CD4-positive, alpha-beta memory T cell (primary cell): ENCODE measurements around the gene RGMA. TPM values are rescaled to one million over a fixed set of nuclear protein-coding genes. Genes with fewer than 3 reads are reported as not detected.

Source experiments
- CTCF ChIA-PET: fragments of 350-600 bp; sonication (Branson Sonifier 250); formaldehyde crosslinking; loops from one replicate; lab custom pipeline; 2021; ENCODE audit warnings: inconsistent platforms; ENCODE audit not compliant: partially characterized antibody; lab: Charles Lee
- POLR2A ChIA-PET: fragments of 350-600 bp; sonication (Branson Sonifier 250); formaldehyde crosslinking; loops from one replicate; lab custom pipeline; 2021; ENCODE audit not compliant: partially characterized antibody; lab: Charles Lee
- DNase-seq, 5 donors: peaks; one replicate each; pipeline versions ENCODE4 v3.0.0 to v3.0.0-alpha.2; 2020 to 2022; ENCODE audit warnings: mixed read lengths in 1 of 5
- H3K27ac ChIP-seq: one replicate; pipeline ENCODE4 v1.7.0; 2013; ENCODE audit warnings: low read depth, low read length
- H3K27me3 ChIP-seq: 2 replicates; pipeline ENCODE4 v1.7.0; 2013; ENCODE audit warnings: mild to moderate bottlenecking, low read length, moderate library complexity; ENCODE audit not compliant: insufficient read depth
- H3K36me3 ChIP-seq: 2 replicates; pipeline ENCODE4 v1.7.0; 2013; ENCODE audit warnings: mild to moderate bottlenecking, low read length, moderate library complexity; ENCODE audit not compliant: insufficient read depth
- H3K4me1 ChIP-seq: 2 replicates; pipeline ENCODE4 v1.7.0; 2013; ENCODE audit warnings: mild to moderate bottlenecking, low read length, moderate library complexity; ENCODE audit not compliant: insufficient read depth
- H3K4me3 ChIP-seq, 2 donors: one replicate each; pipeline ENCODE4 v1.7.0; 2013; ENCODE audit warnings: low read length in 2 of 2, mild to moderate bottlenecking in 1 of 2
- H3K9me3 ChIP-seq, 2 donors: one replicate each; pipeline ENCODE4 v1.7.0; 2013; ENCODE audit warnings: low read length in 2 of 2, control low read depth in 1 of 2; ENCODE audit not compliant: control insufficient read depth in 1 of 2
- H3K27ac Mint-ChIP-seq, 7 donors: one replicate each; pipeline ENCODE4 v1.8.0; 2020 to 2021; ENCODE audit warnings: mixed read lengths in 7 of 7, mild to moderate bottlenecking in 6 of 7, inconsistent platforms in 3 of 7, moderate library complexity in 3 of 7
- H3K27me3 Mint-ChIP-seq, 2 donors: one replicate each; pipeline ENCODE4 v1.8.0; 2020 to 2021; ENCODE audit warnings: mixed read lengths in 2 of 2
- H3K36me3 Mint-ChIP-seq, 2 donors: one replicate each; pipeline ENCODE4 v1.8.0; 2020 to 2021; ENCODE audit warnings: mixed read lengths in 2 of 2, inconsistent platforms in 1 of 2, mild to moderate bottlenecking in 1 of 2
- H3K4me1 Mint-ChIP-seq, 4 donors: one replicate each; pipeline ENCODE4 v1.8.0; 2020 to 2021; ENCODE audit warnings: mixed read lengths in 4 of 4, mild to moderate bottlenecking in 1 of 4
- H3K4me3 Mint-ChIP-seq, 8 donors: one replicate each; pipeline ENCODE4 v1.8.0; 2020 to 2021; ENCODE audit warnings: mixed read lengths in 8 of 8, mild to moderate bottlenecking in 7 of 8, moderate library complexity in 6 of 8, inconsistent platforms in 3 of 8
- H3K9me3 Mint-ChIP-seq, 8 donors: one replicate each; pipeline ENCODE4 v1.8.0; 2020 to 2021; ENCODE audit warnings: mixed read lengths in 8 of 8, mild to moderate bottlenecking in 5 of 8, inconsistent platforms in 3 of 8, moderate library complexity in 1 of 8
- intact Hi-C: fragments of 100-400 bp; cut with micrococcal nuclease; formaldehyde crosslinking; loops from one replicate; pipeline ENCODE4 v1.15.1; 2023
- polyA plus RNA-seq, 2 donors: library from polyadenylated mRNA; unstranded; fragments of 300-500 nt; fragmentation: Illumina TruSeq; gene quantifications; one replicate each; pipeline ENCODE4 v1.2.3, GENCODE V29; 2021
- total RNA-seq, 2 experiments: library from RNA; stranded (reverse); gene quantifications; one replicate each; pipeline ENCODE4 v1.2.3, GENCODE V29; 2021

RGMA gene
- total and polyA plus RNA-seq, 4 experiments from 2014 or later, result not detected

GRCh38 chr15:93057618-93058017 lies 31.4 kb downstream of the RGMA start:
- no peaks in the 10 kb centered on the region for H3K36me3 Mint-ChIP-seq
- no peaks in the 10 kb centered on the region for H3K4me1 ChIP-seq
- H3K27ac Mint-ChIP-seq, result no peak overlapping the region
- POLR2A ChIA-PET, result interaction anchor here (1.4 kb wide), 1 partner anchor 10 kb away, joined by 3 read pairs; no protein-coding TSS in a partner anchor
- intact Hi-C loops, result no loop called here
- no peaks in the 10 kb centered on the region for H3K9me3 Mint-ChIP-seq
- no peaks in the 10 kb centered on the region for H3K27me3 ChIP-seq
- H3K4me1 Mint-ChIP-seq, result peaks cover 0 to 12% (median 3%) of the 10 kb centered on the region in 4 donors
- peaks cover 0 to 2% of the 10 kb centered on the region in 2 donors for H3K27me3 Mint-ChIP-seq
- no peak overlapping the region for H3K27ac ChIP-seq
- H3K4me3 Mint-ChIP-seq, result no peak overlapping the region
- no peak overlapping the region for H3K4me3 ChIP-seq
- no peak for DNase-seq
- no peaks in the 10 kb centered on the region for H3K36me3 ChIP-seq
- CTCF ChIA-PET, result no interaction called here
- no peaks in the 10 kb centered on the region for H3K9me3 ChIP-seq

DNA sequence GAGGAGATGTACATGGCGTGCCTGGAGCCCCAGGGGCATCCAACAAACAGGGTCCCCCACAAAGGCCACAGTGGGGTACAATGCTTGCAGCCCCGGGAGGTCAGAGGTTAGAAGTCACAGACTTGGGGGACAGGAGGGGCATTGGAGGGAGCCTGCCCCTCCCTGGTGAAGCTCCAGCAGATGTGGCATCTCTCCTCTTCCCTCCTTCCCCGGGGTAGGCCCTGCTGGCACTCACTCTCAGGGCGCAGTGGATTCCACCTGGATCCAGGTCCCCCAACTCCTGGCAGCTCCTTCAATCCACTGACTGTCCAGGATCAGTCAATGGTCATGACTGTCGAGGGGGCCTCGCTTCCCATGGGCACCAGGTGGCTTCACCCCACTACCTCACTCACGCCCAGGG lies 32.2 kb downstream of the RGMA start:
- H3K27me3 ChIP-seq, result no peaks in the 10 kb centered on the region
- no peaks in the 10 kb centered on the region for H3K9me3 ChIP-seq
- Mint-ChIP-seq H3K27me3 (no peaks in the 10 kb centered on the region), H3K4me3 (no peak overlapping the region), H3K27ac (no peak overlapping the region), H3K9me3 (no peaks in the 10 kb centered on the region), H3K36me3 (no peaks in the 10 kb centered on the region), H3K4me1 (peaks cover 0 to 11% (median 2%) of the 10 kb centered on the region in 4 donors)
- H3K4me1 ChIP-seq, result no peaks in the 10 kb centered on the region
- CTCF ChIA-PET, result no interaction called here
- no peak for DNase-seq
- POLR2A ChIA-PET, result no interaction called here
- no peaks in the 10 kb centered on the region for H3K36me3 ChIP-seq
- H3K27ac ChIP-seq, result no peak overlapping the region
- intact Hi-C loops, result no loop called here
- no peak overlapping the region for H3K4me3 ChIP-seq

GRCh38 chr15:93055211-93055610 lies 33.8 kb downstream of the RGMA start:
- intact Hi-C loops, result no loop called here
- no peaks in the 10 kb centered on the region for H3K4me1 ChIP-seq
- no peak overlapping the region for H3K27ac ChIP-seq
- no peak overlapping the region for H3K27ac Mint-ChIP-seq
- H3K27me3 Mint-ChIP-seq, result no peaks in the 10 kb centered on the region
- H3K4me3 ChIP-seq, result no peak overlapping the region
- no peaks in the 10 kb centered on the region for H3K9me3 Mint-ChIP-seq
- no peak for DNase-seq
- H3K36me3 ChIP-seq, result no peaks in the 10 kb centered on the region
- no peaks in the 10 kb centered on the region for H3K36me3 Mint-ChIP-seq
- no peaks in the 10 kb centered on the region for H3K27me3 ChIP-seq
- peaks cover 0 to 4% (median under 1%) of the 10 kb centered on the region in 4 donors for H3K4me1 Mint-ChIP-seq
- H3K9me3 ChIP-seq, result no peaks in the 10 kb centered on the region
- POLR2A ChIA-PET, result no interaction called here
- H3K4me3 Mint-ChIP-seq, result no peak overlapping the region
- CTCF ChIA-PET, result no interaction called here

DNA sequence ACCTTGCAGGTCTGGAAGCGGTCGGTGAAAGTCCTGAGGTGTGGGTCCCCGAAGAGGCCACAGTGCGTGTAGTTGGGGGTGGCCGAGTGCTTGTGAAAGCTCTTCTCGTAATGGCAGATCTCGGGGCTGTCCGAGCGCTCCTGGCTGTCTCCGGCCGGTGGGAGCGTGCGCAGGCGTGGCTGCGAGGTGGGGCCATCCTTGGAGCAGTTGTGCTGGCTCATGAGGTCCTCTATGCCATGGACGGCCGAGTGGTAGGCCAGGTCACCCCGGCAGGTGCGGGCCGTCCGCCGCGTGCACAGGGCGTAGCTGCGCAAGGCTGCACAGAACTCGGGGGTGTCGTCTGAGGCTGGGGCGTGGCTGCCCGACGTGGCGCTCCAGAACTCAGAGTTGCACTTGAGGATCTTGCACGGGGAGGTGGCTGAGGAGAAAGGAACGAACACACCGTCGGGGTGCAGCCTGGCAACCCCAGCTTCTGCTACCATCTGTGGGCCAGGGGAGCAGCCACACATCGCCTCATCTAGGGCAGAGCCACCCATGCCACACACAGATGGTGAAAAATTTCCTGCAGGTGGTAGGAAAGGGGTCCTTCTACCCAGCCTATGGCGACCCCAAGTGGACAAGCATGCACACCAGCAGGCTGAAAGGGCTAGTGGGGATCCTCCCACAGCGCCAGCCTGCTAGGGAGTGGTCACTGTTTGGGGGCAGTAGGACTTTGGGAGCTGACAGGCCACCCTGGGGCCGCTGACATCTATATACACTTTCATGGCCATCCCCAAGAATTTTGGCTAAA lies 36.7 kb downstream of the RGMA start:
- H3K4me1 ChIP-seq, result peaks cover 13% of the 10 kb centered on the region
- no peak overlapping the region for H3K27ac ChIP-seq
- intact Hi-C loops, result no loop called here
- DNase-seq, result no peak
- ChIA-PET CTCF (interaction anchor here (0.9 to 2.9 kb wide), 6 partner anchors 16 to 27 kb away, joined by 3 to 17 read pairs (median 5); no protein-coding TSS in a partner anchor), POLR2A (no interaction called here)
- H3K27ac Mint-ChIP-seq, result no peak overlapping the region
- no peaks in the 10 kb centered on the region for H3K9me3 ChIP-seq
- H3K27me3 ChIP-seq, result no peaks in the 10 kb centered on the region
- no peak overlapping the region for H3K4me3 Mint-ChIP-seq
- H3K4me3 ChIP-seq, result no peak overlapping the region
- no peaks in the 10 kb centered on the region for H3K36me3 Mint-ChIP-seq
- no peaks in the 10 kb centered on the region for H3K36me3 ChIP-seq
- H3K4me1 Mint-ChIP-seq, result peaks cover 7 to 30% (median 16%) of the 10 kb centered on the region in 4 donors
- H3K27me3 Mint-ChIP-seq, result peaks cover 1 to 2% of the 10 kb centered on the region in 2 donors
- H3K9me3 Mint-ChIP-seq, result no peaks in the 10 kb centered on the region

- H3K4me1 Mint-ChIP-seq, result peaks cover 8 to 36% (median 20%) of the 10 kb centered on the region in 4 donors
- intact Hi-C loops, result no loop called here
- H3K4me1 ChIP-seq, result peaks cover 21% of the 10 kb centered on the region
- H3K27ac ChIP-seq, result no peak overlapping the region
- H3K27me3 Mint-ChIP-seq, result peaks cover 1 to 2% of the 10 kb centered on the region in 2 donors
- no peak overlapping the region for H3K4me3 ChIP-seq
- no peak overlapping the region for H3K4me3 Mint-ChIP-seq
- no peaks in the 10 kb centered on the region for H3K36me3 ChIP-seq
- CTCF ChIA-PET, result interaction anchor here (1.0 to 2.9 kb wide), 4 partner anchors 15 to 26 kb away, joined by 3 to 17 read pairs (median 5); no protein-coding TSS in a partner anchor
- H3K9me3 Mint-ChIP-seq, result peaks cover 0 to under 1% (median 0%) of the 10 kb centered on the region in 8 donors
- POLR2A ChIA-PET, result no interaction called here
- no peak for DNase-seq
- H3K36me3 Mint-ChIP-seq, result no peaks in the 10 kb centered on the region
- no peaks in the 10 kb centered on the region for H3K27me3 ChIP-seq
- no peaks in the 10 kb centered on the region for H3K9me3 ChIP-seq
- no peak overlapping the region for H3K27ac Mint-ChIP-seq
Observed at GRCh38 chr15:93051236-93052089, 37.5 kb downstream of the RGMA start.

DNA sequence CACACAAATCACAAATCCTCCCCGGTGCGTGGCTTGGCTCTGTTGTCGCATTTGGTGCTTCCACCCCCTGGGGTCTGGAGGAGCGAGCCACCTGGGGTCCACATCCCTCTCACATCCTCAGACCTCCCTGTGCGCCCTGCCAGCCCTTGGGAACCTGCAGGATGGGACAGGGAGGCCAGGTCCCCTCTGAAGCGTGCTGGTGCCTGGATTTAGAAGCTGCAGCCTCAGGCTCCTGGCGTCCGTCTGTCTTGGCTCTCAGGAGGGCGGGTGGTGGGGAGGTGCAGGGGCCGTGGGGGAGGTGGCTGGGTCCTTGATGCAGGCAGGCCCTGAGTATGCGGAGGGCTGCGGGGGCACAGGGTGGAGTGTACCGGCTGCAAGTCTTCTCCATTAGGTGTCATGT lies 38.4 kb downstream of the RGMA start:
- Mint-ChIP-seq H3K4me3 (no peak overlapping the region), H3K9me3 (peaks cover 0 to 7% (median 4%) of the 10 kb centered on the region in 8 donors), H3K27me3 (peaks cover 1 to 2% of the 10 kb centered on the region in 2 donors), H3K36me3 (no peaks in the 10 kb centered on the region), H3K4me1 (peaks cover 10 to 43% (median 25%) of the 10 kb centered on the region in 4 donors), H3K27ac (peak overlapping the region in 2 of 7 donors; percentile 52 to 56)
- Histone ChIP-seq H3K27ac (no peak overlapping the region), H3K4me3 (no peak overlapping the region), H3K9me3 (no peaks in the 10 kb centered on the region), H3K27me3 (no peaks in the 10 kb centered on the region), H3K36me3 (no peaks in the 10 kb centered on the region), H3K4me1 (peaks cover 21% of the 10 kb centered on the region)
- CTCF ChIA-PET, result interaction anchor here (2.9 kb wide), 1 partner anchor 14 kb away, joined by 17 read pairs; no protein-coding TSS in a partner anchor
- no peak for DNase-seq
- POLR2A ChIA-PET, result no interaction called here
- intact Hi-C loops, result no loop called here
